AG09309 (cell line): ENCODE measurements around the gene APP.

Experiments
- DNase-seq: peaks from one replicate; pipeline ENCODE4 v3.0.0-alpha.2; 2010; ENCODE audit warnings: low read depth
- H3K4me3 ChIP-seq: 2 replicates; pipeline ENCODE4 v1.5.1; 2011; ENCODE audit warnings: mild to moderate bottlenecking, low read depth, low read length, moderate library complexity; ENCODE audit not compliant: control insufficient read depth
- TF ChIP-seq, protein P1 (sequence below): IDR thresholded peaks from 2 replicates; pipeline ENCODE4 v1.5.1; 2011; ENCODE audit warnings: mild to moderate bottlenecking, low read depth, low read length, inconsistent platforms; ENCODE audit not compliant: insufficient read depth, control insufficient read depth; ENCODE audit errors: missing control alignments

Gene APP

DNA sequence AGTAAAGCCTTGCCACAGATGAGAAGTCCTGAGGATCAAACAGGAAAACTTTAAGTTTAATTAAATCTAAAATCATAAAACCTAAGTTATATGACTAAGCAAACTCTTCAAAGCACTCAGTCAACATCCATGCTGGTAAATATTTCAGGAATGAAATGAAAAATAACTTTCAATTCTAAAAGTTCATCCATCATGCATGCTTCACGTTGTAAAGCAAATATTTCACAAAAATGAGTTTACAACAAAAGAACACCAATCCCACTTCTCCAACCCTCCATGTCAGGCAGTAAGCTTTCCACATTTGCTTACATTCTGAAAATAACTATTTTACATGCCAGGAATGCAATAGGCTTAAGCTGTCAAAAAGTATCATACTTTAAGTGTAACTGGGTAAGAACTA is 16.8 kb downstream of the APP start:
- H3K4me3 ChIP-seq: no peak overlapping the region
- TF ChIP-seq, protein P1, sequence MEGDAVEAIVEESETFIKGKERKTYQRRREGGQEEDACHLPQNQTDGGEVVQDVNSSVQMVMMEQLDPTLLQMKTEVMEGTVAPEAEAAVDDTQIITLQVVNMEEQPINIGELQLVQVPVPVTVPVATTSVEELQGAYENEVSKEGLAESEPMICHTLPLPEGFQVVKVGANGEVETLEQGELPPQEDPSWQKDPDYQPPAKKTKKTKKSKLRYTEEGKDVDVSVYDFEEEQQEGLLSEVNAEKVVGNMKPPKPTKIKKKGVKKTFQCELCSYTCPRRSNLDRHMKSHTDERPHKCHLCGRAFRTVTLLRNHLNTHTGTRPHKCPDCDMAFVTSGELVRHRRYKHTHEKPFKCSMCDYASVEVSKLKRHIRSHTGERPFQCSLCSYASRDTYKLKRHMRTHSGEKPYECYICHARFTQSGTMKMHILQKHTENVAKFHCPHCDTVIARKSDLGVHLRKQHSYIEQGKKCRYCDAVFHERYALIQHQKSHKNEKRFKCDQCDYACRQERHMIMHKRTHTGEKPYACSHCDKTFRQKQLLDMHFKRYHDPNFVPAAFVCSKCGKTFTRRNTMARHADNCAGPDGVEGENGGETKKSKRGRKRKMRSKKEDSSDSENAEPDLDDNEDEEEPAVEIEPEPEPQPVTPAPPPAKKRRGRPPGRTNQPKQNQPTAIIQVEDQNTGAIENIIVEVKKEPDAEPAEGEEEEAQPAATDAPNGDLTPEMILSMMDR: no peak
- no peak for DNase-seq

DNA sequence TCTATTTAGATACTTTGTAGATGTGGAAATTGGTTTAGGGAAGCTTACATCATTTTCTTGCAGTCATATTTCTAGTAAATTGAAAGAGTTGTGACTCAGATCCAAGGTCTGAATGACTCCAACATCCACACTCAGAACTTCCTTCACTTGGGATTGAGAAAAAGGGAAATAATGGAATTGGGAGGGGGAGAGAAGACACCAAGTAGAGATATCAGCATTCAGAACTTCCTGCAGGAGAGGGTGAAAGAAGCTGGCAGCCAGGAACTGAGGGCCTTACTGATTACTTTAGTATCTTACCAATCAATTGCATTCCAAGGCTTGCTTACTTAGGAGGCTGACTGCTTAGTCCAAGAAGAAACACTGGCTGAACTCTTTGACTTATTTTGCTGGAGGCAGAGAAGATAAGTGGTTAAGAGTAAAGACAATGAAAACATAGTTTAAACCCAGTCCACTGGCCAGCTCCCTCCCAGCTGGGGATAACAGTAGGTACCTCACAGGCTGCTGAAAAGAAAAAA is 21.7 kb downstream of the APP start:
- DNase-seq: no peak
- no peak overlapping the region for H3K4me3 ChIP-seq
- TF ChIP-seq, protein P1: no peak

DNA sequence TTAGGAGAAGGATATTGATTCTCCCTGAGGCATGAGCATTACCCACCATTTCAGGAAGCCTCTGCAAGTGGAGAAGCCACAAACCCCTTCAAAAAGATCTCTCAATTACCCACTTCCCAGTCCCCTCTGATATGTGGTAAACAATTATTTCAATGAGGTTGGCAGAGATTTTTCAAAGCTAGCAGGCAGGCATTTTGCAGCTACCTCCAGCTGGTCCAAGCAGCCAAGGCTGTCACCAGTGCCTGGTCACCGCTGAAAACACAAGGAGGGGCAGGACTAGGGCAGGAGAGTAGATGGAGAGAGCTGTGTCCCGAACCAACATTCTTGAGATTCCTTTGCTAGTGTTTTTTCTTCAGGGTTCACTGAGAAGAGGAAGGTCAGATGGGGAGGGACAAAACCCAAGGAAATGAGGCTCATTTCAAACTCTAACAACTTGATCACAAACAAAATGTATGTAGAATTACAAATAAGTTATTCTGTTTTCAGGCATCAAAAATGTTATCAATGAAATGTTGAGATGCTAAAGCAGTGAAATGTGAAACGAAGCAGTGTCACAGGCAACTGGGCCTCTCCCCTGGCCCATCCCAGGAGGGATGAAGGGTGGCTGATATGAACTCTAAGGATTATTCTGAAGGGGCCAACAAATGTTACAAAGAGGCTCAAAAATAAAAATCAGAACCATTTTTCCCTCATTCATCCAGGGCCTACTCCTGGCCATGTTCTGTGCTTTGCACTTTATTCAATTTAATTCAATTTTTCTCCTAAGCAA is 22.3 kb downstream of the APP start:
- no peak overlapping the region for H3K4me3 ChIP-seq
- DNase-seq: no peak
- TF ChIP-seq, protein P1: no peak

GRCh38 chr21:26147535-26147934 is 23.0 kb downstream of the APP start:
- DNase-seq: no peak

DNA sequence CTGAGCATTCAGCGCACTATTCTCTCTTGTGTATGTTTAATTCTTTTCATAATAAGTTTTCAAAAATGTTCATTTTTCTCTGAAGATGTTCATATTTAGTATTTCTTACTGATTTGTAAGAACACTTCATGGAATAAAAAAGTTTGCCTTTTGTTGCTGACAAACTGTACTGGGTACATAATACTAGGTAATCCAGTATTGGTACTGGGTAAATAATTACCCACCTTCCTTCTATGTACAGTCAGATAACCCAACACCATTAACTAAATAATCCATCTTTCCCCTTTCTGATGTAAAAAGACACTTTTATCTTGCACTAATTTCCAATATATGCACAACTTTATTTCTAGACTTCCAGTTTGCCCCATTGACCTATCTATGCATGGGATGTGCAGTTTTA is 23.9 kb downstream of the APP start:
- H3K4me3 ChIP-seq: no peak overlapping the region
- TF ChIP-seq, protein P1: no peak
- no peak for DNase-seq

More at GRCh38 chr21:26147535-26147934, 23.0 kb downstream of the APP start:
- TF ChIP-seq, protein P1: no peak
- no peak overlapping the region for H3K4me3 ChIP-seq

DNA sequence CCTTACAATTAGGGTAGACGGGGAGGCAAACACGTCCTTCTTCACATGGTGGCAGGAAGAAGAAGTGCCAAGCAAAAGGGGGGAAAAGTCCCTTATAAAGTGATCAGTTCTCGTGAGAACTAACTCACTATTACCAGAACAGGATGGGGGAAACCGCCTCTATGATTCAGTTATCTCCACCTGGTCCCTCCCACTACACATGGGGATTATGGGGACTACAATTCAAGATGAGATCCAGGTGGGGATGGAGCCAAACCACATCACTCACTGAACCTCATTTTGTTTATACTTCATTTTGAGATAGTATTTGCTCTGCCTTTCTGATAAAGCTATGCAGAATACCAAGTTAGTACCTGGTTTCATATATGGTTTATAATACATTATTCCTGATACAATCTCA is 26.5 kb downstream of the APP start:
- H3K4me3 ChIP-seq: no peak overlapping the region
- DNase-seq: no peak
- TF ChIP-seq, protein P1: no peak

DNA sequence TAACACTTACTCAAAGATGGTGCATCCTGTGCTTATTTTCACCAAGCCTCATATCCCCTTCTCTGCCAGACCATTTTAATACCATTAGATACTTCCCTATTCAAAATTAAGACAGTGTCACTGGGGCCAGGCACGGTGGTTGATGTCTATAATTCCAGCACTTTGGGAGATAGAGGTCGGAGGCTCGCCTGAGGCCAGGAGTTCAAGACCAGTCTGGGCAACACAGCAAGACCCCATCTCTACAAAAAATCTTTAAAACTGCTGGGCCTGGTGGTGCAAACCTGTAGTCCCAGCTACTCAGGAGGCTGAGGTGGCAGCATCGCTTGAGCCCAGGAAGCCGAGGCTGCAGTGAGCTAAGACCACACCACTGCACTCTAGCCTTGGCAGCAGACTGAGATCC is 28.2 kb downstream of the APP start:
- no peak overlapping the region for H3K4me3 ChIP-seq
- no peak for DNase-seq
- TF ChIP-seq, protein P1: no peak
